K562 (cell line): ENCODE data around the gene RFWD3. TPM values are rescaled to one million over a fixed set of nuclear protein-coding genes. Genes with fewer than 3 reads are reported as not detected.

Experiments used
- ATAC-seq: fragments of 200-7000 bp; cut with Tn5 transposase; 3 replicates; pipeline ENCODE4 v1.9.1; 2020; ENCODE audit warnings: moderate library complexity
- BruUV-seq: library from RNA; stranded (reverse); fragments of 400-500 nt; replicated peaks from 2 replicates; lab custom pipeline; 2021; lab: Mats Ljungman, UMichigan
- CTCF ChIA-PET: fragments of 300-600 bp; formaldehyde crosslinking; extraction: SDS; loops from one replicate; lab custom pipeline; 2021; ENCODE audit warnings: low intra/inter-chr PET ratio; lab: Yijun Ruan, JAX
- POLR2A ChIA-PET: fragments of 300-600, 350-650 bp; sonication (Branson Sonifier 250); formaldehyde crosslinking; extraction: SDS; loops from one replicate; lab custom pipeline; 2021; ENCODE audit warnings: antibody characterized with exemption, inconsistent platforms; lab: Yijun Ruan, JAX
- DNase-seq, 4 experiments: peaks; one replicate each; pipeline versions ENCODE4 v3.0.0 to v3.0.0-alpha.2; 2011 to 2018; ENCODE audit warnings: low spot score in 3 of 4, mixed read lengths in 3 of 4; ENCODE audit errors: extremely low read depth in 1 of 4
- FAIRE-seq: peaks from 2 replicates; lab custom pipeline; 2011; peaks lifted over from hg19 to GRCh38; lab: Jason Lieb, UNC
- H2AFZ ChIP-seq: 2 replicates; pipeline ENCODE4 v1.6.0; 2011; ENCODE audit warnings: low read depth, low read length, control low read depth, inconsistent platforms
- H3K27ac ChIP-seq: fragments of 200-600 bp; 3 replicates; pipeline ENCODE4 v1.8.0; 2011; ENCODE audit warnings: low read depth, mild to moderate bottlenecking, control low read depth, inconsistent platforms, low read length, moderate library complexity, mixed read lengths; ENCODE audit errors: extremely low read depth
- H3K27me3 ChIP-seq, 2 experiments: fragments of 300-600 bp in 1 of 2; 2 replicates in 1 of 2; 3 replicates in 1 of 2; pipeline versions ENCODE4 v1.6.0 to v1.8.0; 2011; ENCODE audit warnings: inconsistent platforms in 2 of 2, low read length in 2 of 2, mild to moderate bottlenecking in 1 of 2, mixed read lengths in 1 of 2, moderate library complexity in 1 of 2; ENCODE audit not compliant: control insufficient read depth in 2 of 2, insufficient read depth in 2 of 2
- H3K36me3 ChIP-seq: fragments of 300-600 bp; 3 replicates; pipeline ENCODE4 v1.8.0; 2011; ENCODE audit warnings: mild to moderate bottlenecking, low read length, inconsistent platforms; ENCODE audit not compliant: control insufficient read depth, insufficient read depth
- H3K4me1 ChIP-seq, 2 experiments: fragments of 200-600 bp in 1 of 2; replicated peaks in 1 of 2; 2 replicates in 1 of 2; 3 replicates in 1 of 2; pipeline versions ENCODE4 v1.5.1 to v1.8.0; 2011; ENCODE audit warnings: inconsistent platforms in 2 of 2, low read length in 2 of 2, mild to moderate bottlenecking in 1 of 2, mixed read lengths in 1 of 2, moderate library complexity in 1 of 2; ENCODE audit not compliant: control insufficient read depth in 2 of 2, insufficient read depth in 2 of 2
- H3K4me2 ChIP-seq: 2 replicates; pipeline ENCODE4 v1.6.1; 2011; ENCODE audit warnings: low read length, control low read depth, inconsistent platforms, mixed read lengths; ENCODE audit not compliant: insufficient read depth
- H3K4me3 ChIP-seq: fragments of 200-600 bp; sonication (generic), shearing (Covaris generic); 2 replicates; pipeline ENCODE4 v1.5.1; 2016; ENCODE audit warnings: control low read depth, inconsistent platforms
- H3K79me2 ChIP-seq: fragments of 200-600 bp; 3 replicates; pipeline ENCODE4 v1.8.0; 2011; ENCODE audit warnings: low read length, inconsistent platforms; ENCODE audit not compliant: control insufficient read depth, insufficient read depth
- H3K9ac ChIP-seq, 2 experiments: 2 replicates each; pipeline versions ENCODE4 v1.6.0 to v1.6.1; 2011; ENCODE audit warnings: low read depth in 2 of 2, low read length in 2 of 2, control low read depth in 1 of 2, inconsistent platforms in 1 of 2, mild to moderate bottlenecking in 1 of 2, mixed read lengths in 1 of 2; ENCODE audit not compliant: insufficient read depth in 1 of 2
- H3K9me1 ChIP-seq: one replicate; pipeline ENCODE4 v1.6.0; 2011; ENCODE audit warnings: inconsistent platforms, mild to moderate bottlenecking, low read length, moderate library complexity; ENCODE audit not compliant: control insufficient read depth, insufficient read depth
- H3K9me3 ChIP-seq: replicated peaks from 2 replicates; pipeline ENCODE4 v1.5.1; 2011; ENCODE audit warnings: low read depth, low read length, inconsistent platforms; ENCODE audit not compliant: control insufficient read depth, insufficient read depth
- H4K20me1 ChIP-seq: replicated peaks from 2 replicates; pipeline ENCODE4 v1.6.1; 2011; ENCODE audit warnings: low read length, inconsistent platforms, mixed read lengths; ENCODE audit not compliant: control insufficient read depth, insufficient read depth
- ARID1B ChIP-seq: fragments of 450-650 bp; IDR thresholded peaks from 2 replicates; pipeline ENCODE4 v1.6.1; 2016; ENCODE audit warnings: antibody characterized with exemption, mild to moderate bottlenecking, inconsistent platforms
- DIDO1 ChIP-seq: fragments of 450-650 bp; IDR thresholded peaks from 2 replicates; pipeline ENCODE4 v1.6.1; 2016; ENCODE audit warnings: low read depth, missing biosample characterization, missing genetic modification characterization
- GATAD2A ChIP-seq: fragments of 450-650 bp; IDR thresholded peaks from 2 replicates; pipeline ENCODE4 v1.6.1; 2017
- NUFIP1 ChIP-seq: fragments of 450-650 bp; IDR thresholded peaks from 2 replicates; pipeline ENCODE4 v1.6.1; 2018; ENCODE audit not compliant: partially characterized antibody
- PYGO2 ChIP-seq: fragments of 450-650 bp; IDR thresholded peaks from 2 replicates; pipeline ENCODE4 v1.6.1; 2016; ENCODE audit warnings: mild to moderate bottlenecking, missing genetic modification characterization, moderate library complexity, missing compliant biosample characterization
- SMAD2 ChIP-seq: fragments of 150-350 bp; IDR thresholded peaks from 2 replicates; pipeline ENCODE4 v1.6.1; 2014; ENCODE audit warnings: low read depth, mild to moderate bottlenecking, low read length
- SP2 ChIP-seq: IDR thresholded peaks from 2 replicates; pipeline ENCODE4 v1.6.1; 2011; ENCODE audit warnings: mild to moderate bottlenecking, low read depth, low read length, moderate library complexity; ENCODE audit not compliant: poor library complexity, severe bottlenecking; ENCODE audit errors: extremely low read depth
- ZEB2 ChIP-seq: fragments of 450-650 bp; IDR thresholded peaks from 2 replicates; pipeline ENCODE4 v1.6.1; 2016
- ZNF253 ChIP-seq: fragments of 250-450 bp; sonication (Bioruptor Pico); conservative IDR thresholded peaks from 2 replicates; pipeline ENCODE4 v1.6.1; 2021; ENCODE audit warnings: mild to moderate bottlenecking
- ZNF311 ChIP-seq: fragments of 250-450 bp; sonication (Bioruptor Pico); IDR thresholded peaks from 2 replicates; pipeline ENCODE4 v1.4.0; 2020; ENCODE audit warnings: mild to moderate bottlenecking, moderate library complexity
- ZNF79 ChIP-seq: fragments of 250-450 bp; sonication (Bioruptor Pico); IDR thresholded peaks from 2 replicates; pipeline ENCODE4 v1.4.0; 2020; ENCODE audit warnings: low read depth, mild to moderate bottlenecking, moderate library complexity
- WGBS: fragments of 100-300 bp; shearing (Covaris generic); methylation state at CpG from one replicate; pipeline ENCODE4 v1.1.6; 2016; ENCODE audit warnings: low coverage, mixed read lengths; ENCODE audit not compliant: insufficient coverage; ENCODE audit errors: missing lambda C conversion rate; 5-methylcytosine and 5-hydroxymethylcytosine counted together
- in situ Hi-C: fragments of 300-500 bp; cut with MboI; formaldehyde crosslinking; loops from 4 replicates; pipeline ENCODE4 v1.15.0; 2018; ENCODE audit warnings: inconsistent platforms, mixed read lengths
- intact Hi-C: fragments of 100-400 bp; cut with micrococcal nuclease; formaldehyde crosslinking; loops from 2 replicates; pipeline ENCODE4 v1.14.2; 2022
- polyA plus RNA-seq, 8 experiments: library from polyadenylated mRNA; depleted of rRNA in 4 of 8; stranded (reverse) in 5 of 8; unstranded in 3 of 8; fragments of >200 nt; fragmentation: Nextera tagmentation in 2 of 8; fragmentation: Illumina TruSeq in 1 of 8; extraction: Ambion mirVana in 2 of 8; extraction: Trizol in 1 of 8; gene quantifications; 2 replicates each; pipeline versions ENCODE4 v1.2.1 to v1.2.3, GENCODE V29; 2011 to 2014; ENCODE audit warnings: inconsistent platforms in 1 of 8, missing spikeins in 1 of 8
- total RNA-seq, 7 experiments: library from RNA; depleted of rRNA in 6 of 7; stranded (reverse); fragments of >200 nt in 6 of 7; fragmentation: Illumina TruSeq in 2 of 7; extraction: Trizol in 2 of 7; gene quantifications; 2 replicates each; pipeline versions ENCODE4 v1.2.1 to v1.2.3, GENCODE V29; 2011 to 2021; ENCODE audit warnings: low replicate concordance in 1 of 7
- TF ChIP-seq, protein P1 (sequence below): sonication (generic); formaldehyde crosslinking; IDR thresholded peaks from 2 replicates; pipeline ENCODE4 v1.8.1; 2023; ENCODE audit warnings: mild to moderate bottlenecking, missing genetic modification reagents
- TF ChIP-seq, protein P2 (sequence below): sonication (generic); formaldehyde crosslinking; IDR thresholded peaks from 2 replicates; pipeline ENCODE4 v1.8.0; 2022; ENCODE audit warnings: mild to moderate bottlenecking, low read depth, missing genetic modification reagents

RFWD3 gene
- total and polyA plus RNA-seq, 9 of the 15 experiments (the other 6 are each of a cell fraction or from before 2014, with no cell fraction given), result 20.8 to 121 (median 79.0) TPM

GRCh38 chr16:74574146-74574545 is 92.5 kb downstream of the RFWD3 start:
- 83% methylated on average over 2 of the region's 2 CpGs for WGBS
- Histone ChIP-seq H4K20me1 (peaks cover 22% of the 10 kb centered on the region; the same call in 1 of the 2 replicates), H3K9me1 (no peaks in the 10 kb centered on the region), H3K27ac (no peak overlapping the region), H2AFZ (no peak overlapping the region), H3K9me3 (no peaks in the 10 kb centered on the region), H3K27me3 (no peaks in the 10 kb centered on the region), H3K4me2 (no peak overlapping the region), H3K79me2 (peaks cover 69% of the 10 kb centered on the region), H3K9ac (no peak overlapping the region), H3K36me3 (no peaks in the 10 kb centered on the region), H3K4me3 (no peak overlapping the region), H3K4me1 (peaks cover 0 to 4% of the 10 kb centered on the region in 2 experiments; a peak in 3 of 5 replicates)
- ATAC-seq, result no peak
- intact Hi-C loops (no loop called here), in situ Hi-C loops (no loop called here)
- TF ChIP-seq, protein P1, sequence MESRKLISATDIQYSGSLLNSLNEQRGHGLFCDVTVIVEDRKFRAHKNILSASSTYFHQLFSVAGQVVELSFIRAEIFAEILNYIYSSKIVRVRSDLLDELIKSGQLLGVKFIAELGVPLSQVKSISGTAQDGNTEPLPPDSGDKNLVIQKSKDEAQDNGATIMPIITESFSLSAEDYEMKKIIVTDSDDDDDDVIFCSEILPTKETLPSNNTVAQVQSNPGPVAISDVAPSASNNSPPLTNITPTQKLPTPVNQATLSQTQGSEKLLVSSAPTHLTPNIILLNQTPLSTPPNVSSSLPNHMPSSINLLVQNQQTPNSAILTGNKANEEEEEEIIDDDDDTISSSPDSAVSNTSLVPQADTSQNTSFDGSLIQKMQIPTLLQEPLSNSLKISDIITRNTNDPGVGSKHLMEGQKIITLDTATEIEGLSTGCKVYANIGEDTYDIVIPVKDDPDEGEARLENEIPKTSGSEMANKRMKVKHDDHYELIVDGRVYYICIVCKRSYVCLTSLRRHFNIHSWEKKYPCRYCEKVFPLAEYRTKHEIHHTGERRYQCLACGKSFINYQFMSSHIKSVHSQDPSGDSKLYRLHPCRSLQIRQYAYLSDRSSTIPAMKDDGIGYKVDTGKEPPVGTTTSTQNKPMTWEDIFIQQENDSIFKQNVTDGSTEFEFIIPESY, result no peak
- TF ChIP-seq SMAD2 (no peak), PYGO2 (tag) (no peak), NUFIP1 (no peak), DIDO1 (tag) (no peak), SP2 (no peak), ZEB2 (no peak), ZNF253 (no peak), GATAD2A (no peak), ZNF311 (CRISPR knock-in tag) (no peak), ZNF79 (no peak), ARID1B (no peak)
- TF ChIP-seq, protein P2, sequence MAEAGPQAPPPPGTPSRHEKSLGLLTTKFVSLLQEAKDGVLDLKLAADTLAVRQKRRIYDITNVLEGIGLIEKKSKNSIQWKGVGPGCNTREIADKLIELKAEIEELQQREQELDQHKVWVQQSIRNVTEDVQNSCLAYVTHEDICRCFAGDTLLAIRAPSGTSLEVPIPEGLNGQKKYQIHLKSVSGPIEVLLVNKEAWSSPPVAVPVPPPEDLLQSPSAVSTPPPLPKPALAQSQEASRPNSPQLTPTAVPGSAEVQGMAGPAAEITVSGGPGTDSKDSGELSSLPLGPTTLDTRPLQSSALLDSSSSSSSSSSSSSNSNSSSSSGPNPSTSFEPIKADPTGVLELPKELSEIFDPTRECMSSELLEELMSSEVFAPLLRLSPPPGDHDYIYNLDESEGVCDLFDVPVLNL (CRISPR knock-in tag), result no peak
- ChIA-PET POLR2A (interaction anchor here (1.0 to 1.8 kb wide), 3 partner anchors 9 to 20 kb away, joined by 3 to 4 read pairs (median 4); no protein-coding TSS in a partner anchor), CTCF (no interaction called here)
- BruUV-seq, result no TSS peak
- no peak for FAIRE-seq
- no peak for DNase-seq
